HUES6 (cell line): ENCODE data around the gene HERC2.

Experiments used
- H3K27ac ChIP-seq: 2 replicates; pipeline ENCODE4 v1.7.0; 2013; ENCODE audit warnings: low read depth, mild to moderate bottlenecking, low read length, inconsistent platforms
- H3K27me3 ChIP-seq: 2 replicates; pipeline ENCODE4 v1.6.1; 2013; ENCODE audit warnings: low read length; ENCODE audit not compliant: control insufficient read depth, insufficient read depth
- H3K36me3 ChIP-seq: 2 replicates; pipeline ENCODE4 v1.6.1; 2013; ENCODE audit warnings: low read length; ENCODE audit not compliant: control insufficient read depth, insufficient read depth
- H3K4me1 ChIP-seq: 2 replicates; pipeline ENCODE4 v1.6.1; 2013; ENCODE audit warnings: low read length; ENCODE audit not compliant: control insufficient read depth, insufficient read depth
- H3K4me3 ChIP-seq: 2 replicates; pipeline ENCODE4 v1.5.1; 2013; ENCODE audit warnings: low read depth, low read length
- H3K9ac ChIP-seq: one replicate; pipeline ENCODE4 v1.6.1; 2013; ENCODE audit warnings: mild to moderate bottlenecking, low read length
- H3K9me3 ChIP-seq: 2 replicates; pipeline ENCODE4 v1.6.1; 2013; ENCODE audit warnings: low read depth, low read length; ENCODE audit not compliant: control insufficient read depth, insufficient read depth

HERC2 gene

GRCh38 chr15:28091313-28091712, 230.7 kb downstream of the HERC2 start:
- no peaks in the 10 kb centered on the region for H3K36me3 ChIP-seq
- H3K4me1 ChIP-seq, result peaks cover 8% of the 10 kb centered on the region

GRCh38 chr15:28086175-28086703, 235.7 kb downstream of the HERC2 start:
- Histone ChIP-seq H3K27me3 (no peaks in the 10 kb centered on the region), H3K4me1 (no peaks in the 10 kb centered on the region), H3K9ac (no peak overlapping the region), H3K9me3 (peaks cover 10% of the 10 kb centered on the region; the same call in 1 of the 2 replicates), H3K27ac (no peak overlapping the region), H3K36me3 (no peaks in the 10 kb centered on the region), H3K4me3 (no peak overlapping the region)

More at GRCh38 chr15:28091313-28091712, 230.7 kb downstream of the HERC2 start:
- no peak overlapping the region for H3K9ac ChIP-seq
- peaks cover 43% of the 10 kb centered on the region for H3K27me3 ChIP-seq
- H3K9me3 ChIP-seq, result peaks cover 9% of the 10 kb centered on the region
- no peak overlapping the region for H3K4me3 ChIP-seq
- H3K27ac ChIP-seq, result no peak overlapping the region

- Histone ChIP-seq H3K27ac (no peak overlapping the region), H3K4me1 (no peaks in the 10 kb centered on the region), H3K36me3 (no peaks in the 10 kb centered on the region), H3K9ac (no peak overlapping the region), H3K27me3 (no peaks in the 10 kb centered on the region), H3K4me3 (no peak overlapping the region), H3K9me3 (peaks cover 6% of the 10 kb centered on the region; the same call in 1 of the 2 replicates)
Observed at GRCh38 chr15:28085489-28086174, 236.3 kb downstream of the HERC2 start.

GRCh38 chr15:28084547-28084946, 237.4 kb downstream of the HERC2 start:
- Histone ChIP-seq H3K4me1 (no peaks in the 10 kb centered on the region), H3K27ac (no peak overlapping the region), H3K4me3 (no peak overlapping the region), H3K9me3 (peaks cover 6% of the 10 kb centered on the region; the same call in 1 of the 2 replicates), H3K36me3 (no peaks in the 10 kb centered on the region), H3K9ac (no peak overlapping the region), H3K27me3 (no peaks in the 10 kb centered on the region)

GRCh38 chr15:28082891-28083684, 238.9 kb downstream of the HERC2 start:
- Histone ChIP-seq H3K36me3 (no peaks in the 10 kb centered on the region), H3K27me3 (no peaks in the 10 kb centered on the region), H3K4me1 (no peaks in the 10 kb centered on the region), H3K9ac (no peak overlapping the region), H3K9me3 (peaks cover 4% of the 10 kb centered on the region; the same call in 1 of the 2 replicates), H3K27ac (no peak overlapping the region), H3K4me3 (no peak overlapping the region)

- Histone ChIP-seq H3K9ac (no peak overlapping the region), H3K4me3 (no peak overlapping the region), H3K27ac (no peak overlapping the region), H3K9me3 (peaks cover 4% of the 10 kb centered on the region; the same call in 1 of the 2 replicates), H3K4me1 (no peaks in the 10 kb centered on the region), H3K27me3 (no peaks in the 10 kb centered on the region), H3K36me3 (no peaks in the 10 kb centered on the region)
Observed at GRCh38 chr15:28081594-28081993, 240.4 kb downstream of the HERC2 start.

GRCh38 chr15:28080386-28080785, 241.6 kb downstream of the HERC2 start:
- no peak overlapping the region for H3K27ac ChIP-seq
- peaks cover 4% of the 10 kb centered on the region; the same call in 1 of the 2 replicates for H3K9me3 ChIP-seq
- H3K4me1 ChIP-seq, result no peaks in the 10 kb centered on the region

GRCh38 chr15:28079313-28079969, 242.5 kb downstream of the HERC2 start:
- H3K27me3 ChIP-seq, result no peaks in the 10 kb centered on the region
- no peak overlapping the region for H3K4me3 ChIP-seq
- H3K27ac ChIP-seq, result no peak overlapping the region
- H3K9me3 ChIP-seq, result peaks cover 4% of the 10 kb centered on the region; the same call in 1 of the 2 replicates
- H3K9ac ChIP-seq, result no peak overlapping the region
- no peaks in the 10 kb centered on the region for H3K36me3 ChIP-seq
- no peaks in the 10 kb centered on the region for H3K4me1 ChIP-seq

More at GRCh38 chr15:28080386-28080785, 241.6 kb downstream of the HERC2 start:
- H3K27me3 ChIP-seq, result no peaks in the 10 kb centered on the region
- H3K9ac ChIP-seq, result no peak overlapping the region
- H3K4me3 ChIP-seq, result no peak overlapping the region
- H3K36me3 ChIP-seq, result no peaks in the 10 kb centered on the region

- H3K27me3 ChIP-seq, result no peaks in the 10 kb centered on the region
- no peak overlapping the region for H3K9ac ChIP-seq
- no peak overlapping the region for H3K4me3 ChIP-seq
- H3K36me3 ChIP-seq, result no peaks in the 10 kb centered on the region
- no peaks in the 10 kb centered on the region for H3K9me3 ChIP-seq
- no peak overlapping the region for H3K27ac ChIP-seq
- H3K4me1 ChIP-seq, result no peaks in the 10 kb centered on the region
Observed at GRCh38 chr15:28078191-28078719, 243.7 kb downstream of the HERC2 start.

- H3K36me3 ChIP-seq, result no peaks in the 10 kb centered on the region
- no peaks in the 10 kb centered on the region for H3K4me1 ChIP-seq
- no peaks in the 10 kb centered on the region for H3K27me3 ChIP-seq
- no peak overlapping the region for H3K27ac ChIP-seq
- H3K4me3 ChIP-seq, result no peak overlapping the region
- peaks cover 4% of the 10 kb centered on the region for H3K9me3 ChIP-seq
- no peak overlapping the region for H3K9ac ChIP-seq
Observed at GRCh38 chr15:28075573-28075972, 246.4 kb downstream of the HERC2 start.
